ENCODE measurements around the gene TSC22D4. TPM values are rescaled to one million over a fixed set of nuclear protein-coding genes. Genes with fewer than 3 reads are reported as not detected.

Gene TSC22D4
- total RNA-seq, 1 donor from 2014 or later = 51.8 TPM

DNA sequence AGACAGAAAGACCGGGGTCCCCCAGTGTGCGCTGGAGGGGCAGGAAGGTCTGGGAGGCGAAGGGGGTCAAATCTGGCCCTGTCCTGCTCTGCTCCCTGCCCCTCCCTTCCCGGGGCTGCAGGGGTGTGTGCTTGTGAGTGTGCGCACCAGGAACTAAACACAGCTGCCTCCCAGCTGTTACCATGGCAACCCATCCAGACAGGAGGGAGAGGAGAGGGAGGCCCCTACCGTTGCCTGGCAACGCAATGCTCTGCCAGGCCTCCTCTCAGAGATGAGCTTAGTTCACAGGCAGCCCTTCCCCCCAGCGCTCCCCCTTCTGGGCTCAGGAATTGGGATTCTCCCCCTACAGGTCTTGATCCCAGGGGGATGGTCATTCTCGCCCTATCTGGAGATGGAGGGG is 10.8 kb upstream of the TSC22D4 start:
- intact Hi-C loops (cut with DNase I) = no loop called here
- Histone ChIP-seq H3K9me3 (no peaks in the 10 kb centered on the region), H3K27ac (no peak overlapping the region), H3K27me3 (no peaks in the 10 kb centered on the region), H3K4me3 (no peak overlapping the region), H3K4me1 (peaks cover 13% of the 10 kb centered on the region), H3K36me3 (no peaks in the 10 kb centered on the region)
- no peak for DNase-seq
- TF ChIP-seq, protein P1, sequence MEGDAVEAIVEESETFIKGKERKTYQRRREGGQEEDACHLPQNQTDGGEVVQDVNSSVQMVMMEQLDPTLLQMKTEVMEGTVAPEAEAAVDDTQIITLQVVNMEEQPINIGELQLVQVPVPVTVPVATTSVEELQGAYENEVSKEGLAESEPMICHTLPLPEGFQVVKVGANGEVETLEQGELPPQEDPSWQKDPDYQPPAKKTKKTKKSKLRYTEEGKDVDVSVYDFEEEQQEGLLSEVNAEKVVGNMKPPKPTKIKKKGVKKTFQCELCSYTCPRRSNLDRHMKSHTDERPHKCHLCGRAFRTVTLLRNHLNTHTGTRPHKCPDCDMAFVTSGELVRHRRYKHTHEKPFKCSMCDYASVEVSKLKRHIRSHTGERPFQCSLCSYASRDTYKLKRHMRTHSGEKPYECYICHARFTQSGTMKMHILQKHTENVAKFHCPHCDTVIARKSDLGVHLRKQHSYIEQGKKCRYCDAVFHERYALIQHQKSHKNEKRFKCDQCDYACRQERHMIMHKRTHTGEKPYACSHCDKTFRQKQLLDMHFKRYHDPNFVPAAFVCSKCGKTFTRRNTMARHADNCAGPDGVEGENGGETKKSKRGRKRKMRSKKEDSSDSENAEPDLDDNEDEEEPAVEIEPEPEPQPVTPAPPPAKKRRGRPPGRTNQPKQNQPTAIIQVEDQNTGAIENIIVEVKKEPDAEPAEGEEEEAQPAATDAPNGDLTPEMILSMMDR (IDR thresholded peaks at IDR 0.05) = no peak
- no peak for ATAC-seq

DNA sequence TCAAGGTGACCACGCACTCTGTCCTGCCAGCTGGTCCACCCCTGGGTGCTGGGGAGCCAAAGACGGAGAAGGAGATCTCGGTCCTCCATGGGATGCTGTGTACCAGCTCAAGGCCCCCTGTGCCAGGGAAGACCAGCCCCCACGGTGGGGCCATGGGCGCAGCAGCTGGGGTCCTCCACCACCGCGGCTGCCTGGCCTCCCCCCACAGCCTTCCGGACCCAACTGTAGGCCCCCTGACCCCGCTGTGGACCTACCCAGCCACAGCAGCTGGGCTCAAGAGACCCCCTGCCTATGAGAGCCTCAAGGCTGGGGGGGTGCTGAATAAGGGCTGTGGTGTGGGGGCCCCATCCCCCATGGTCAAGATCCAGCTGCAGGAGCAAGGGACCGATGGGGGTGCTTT is 10.1 kb upstream of the TSC22D4 start:
- TF ChIP-seq, protein P1 (IDR thresholded peaks at IDR 0.05) = no peak
- DNase-seq (no peak), ATAC-seq (no peak)
- H3K36me3 ChIP-seq = no peaks in the 10 kb centered on the region
- peaks cover 12% of the 10 kb centered on the region for H3K4me1 ChIP-seq
- no peaks in the 10 kb centered on the region for H3K9me3 ChIP-seq
- no peak overlapping the region for H3K27ac ChIP-seq
- no peaks in the 10 kb centered on the region for H3K27me3 ChIP-seq
- intact Hi-C loops (cut with DNase I) = no loop called here
- H3K4me3 ChIP-seq = no peak overlapping the region

DNA sequence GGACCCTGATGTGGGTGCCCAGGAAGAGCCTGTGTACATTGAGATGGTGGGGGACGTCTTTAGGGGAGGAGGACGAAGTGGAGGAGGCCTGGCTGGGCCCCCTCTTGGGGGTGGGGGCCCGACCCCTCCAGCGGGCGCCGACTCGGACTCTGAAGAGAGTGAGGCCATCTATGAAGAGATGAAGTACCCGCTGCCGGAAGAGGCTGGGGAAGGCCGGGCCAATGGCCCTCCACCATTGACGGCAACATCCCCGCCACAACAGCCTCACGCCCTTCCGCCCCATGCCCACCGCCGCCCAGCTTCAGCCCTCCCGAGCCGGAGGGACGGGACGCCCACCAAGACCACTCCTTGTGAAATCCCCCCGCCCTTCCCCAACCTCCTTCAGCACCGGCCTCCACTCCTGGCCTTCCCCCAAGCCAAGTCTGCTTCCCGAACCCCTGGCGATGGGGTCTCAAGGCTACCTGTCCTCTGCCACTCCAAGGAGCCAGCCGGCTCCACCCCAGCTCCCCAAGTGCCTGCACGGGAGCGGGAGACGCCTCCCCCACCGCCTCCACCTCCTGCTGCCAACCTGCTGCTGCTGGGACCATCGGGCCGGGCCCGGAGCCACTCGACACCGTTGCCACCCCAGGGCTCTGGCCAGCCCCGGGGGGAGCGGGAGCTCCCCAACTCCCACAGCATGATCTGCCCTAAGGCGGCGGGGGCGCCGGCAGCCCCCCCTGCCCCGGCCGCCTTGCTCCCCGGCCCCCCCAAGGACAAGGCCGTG is 9.5 kb upstream of the TSC22D4 start:
- intact Hi-C loops (cut with DNase I) = no loop called here

DNA sequence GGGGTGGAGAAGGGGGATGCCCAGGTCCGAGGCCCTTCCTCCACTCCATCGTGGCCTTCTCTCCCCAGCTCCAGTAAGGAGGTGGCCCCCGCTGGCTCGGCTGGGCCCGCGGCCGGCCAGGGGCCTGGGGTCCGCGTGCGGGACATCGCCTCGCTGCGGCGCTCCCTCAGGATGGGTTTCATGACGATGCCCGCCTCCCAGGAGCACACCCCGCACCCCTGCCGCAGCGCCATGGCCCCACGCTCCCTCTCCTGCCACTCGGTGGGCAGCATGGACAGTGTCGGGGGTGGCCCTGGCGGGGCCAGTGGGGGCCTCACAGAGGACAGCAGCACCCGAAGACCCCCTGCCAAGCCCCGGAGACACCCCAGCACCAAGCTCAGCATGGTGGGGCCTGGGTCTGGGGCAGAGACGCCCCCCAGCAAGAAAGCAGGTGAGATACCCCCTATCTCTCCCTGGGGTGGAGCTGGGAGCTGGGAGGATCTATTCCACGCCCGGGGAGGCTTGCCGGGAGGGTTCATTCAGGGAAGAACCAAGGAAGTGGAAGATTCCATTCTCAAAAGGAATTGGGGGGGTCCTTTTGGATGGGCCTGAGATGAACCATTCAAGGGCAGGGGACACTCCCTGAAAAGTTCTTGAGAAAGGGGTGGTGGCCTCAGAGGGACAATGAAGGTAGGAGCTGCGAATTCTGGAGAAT is 7.9 kb upstream of the TSC22D4 start:
- H3K27ac ChIP-seq = no peak overlapping the region
- intact Hi-C loops (cut with DNase I) = no loop called here
- H3K27me3 ChIP-seq = no peaks in the 10 kb centered on the region
- DNase-seq = no peak
- H3K4me1 ChIP-seq = peaks cover 6% of the 10 kb centered on the region
- no peaks in the 10 kb centered on the region for H3K9me3 ChIP-seq
- TF ChIP-seq, protein P1 (IDR thresholded peaks at IDR 0.05) = no peak
- H3K36me3 ChIP-seq = no peaks in the 10 kb centered on the region
- no peak overlapping the region for H3K4me3 ChIP-seq
- no peak for ATAC-seq

More for the DNA sequence above, 9.5 kb upstream of the TSC22D4 start:
- Histone ChIP-seq H3K4me3 (no peak overlapping the region), H3K4me1 (peaks cover 6% of the 10 kb centered on the region), H3K36me3 (no peaks in the 10 kb centered on the region), H3K27ac (no peak overlapping the region), H3K9me3 (no peaks in the 10 kb centered on the region), H3K27me3 (no peaks in the 10 kb centered on the region)
- ATAC-seq (no peak), DNase-seq (no peak)
- TF ChIP-seq, protein P1 (IDR thresholded peaks at IDR 0.05) = no peak

DNA sequence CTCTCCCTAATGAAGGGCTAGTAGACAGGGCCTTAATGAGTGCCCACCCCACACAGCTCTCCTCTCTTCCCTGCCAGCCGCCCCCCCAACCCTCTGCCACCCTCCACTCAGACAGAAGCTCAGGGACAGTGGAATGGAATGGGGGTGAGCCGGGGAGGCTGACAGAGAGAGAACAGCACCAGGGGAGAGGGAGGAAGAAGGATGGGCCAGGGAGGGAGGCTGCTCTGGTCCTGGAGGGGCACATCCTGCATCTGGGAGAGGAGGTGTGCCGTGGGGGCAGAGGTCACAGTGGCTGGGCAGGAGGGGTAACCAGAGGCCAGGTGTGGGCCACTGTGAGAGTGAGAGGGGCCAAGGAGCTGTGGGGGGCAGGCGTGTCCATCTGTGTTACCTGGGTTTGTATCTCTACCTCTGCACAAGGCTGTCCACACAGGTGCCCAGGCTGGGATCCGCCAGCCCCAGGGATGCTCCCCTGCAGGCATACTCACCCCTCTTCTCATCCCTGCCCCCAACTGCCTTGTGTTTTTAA is 7.2 kb upstream of the TSC22D4 start:
- peaks cover 6% of the 10 kb centered on the region for H3K4me1 ChIP-seq
- H3K36me3 ChIP-seq = no peaks in the 10 kb centered on the region
- DNase-seq (no peak), ATAC-seq (no peak)
- H3K27ac ChIP-seq = no peak overlapping the region
- no peaks in the 10 kb centered on the region for H3K9me3 ChIP-seq
- H3K27me3 ChIP-seq = no peaks in the 10 kb centered on the region
- intact Hi-C loops (cut with DNase I) = no loop called here
- TF ChIP-seq, protein P1 (IDR thresholded peaks at IDR 0.05) = no peak
- no peak overlapping the region for H3K4me3 ChIP-seq
